ENCODE data around the gene CPA3. TPM values are rescaled to one million over a fixed set of nuclear protein-coding genes. Genes with fewer than 3 reads are reported as not detected.
A peak's percentile ranks its signal among the peaks of the same experiment; 100 is the strongest.

The CPA3 gene
- total RNA-seq, result 3.3 TPM
- long read RNA-seq, result 0 reads

- ATAC-seq (no peak), DNase-seq (ENCODE audit: missing footprints) (no peak)
- intact Hi-C loops (cut with DNase I), result no loop called here
Measured at GRCh38 chr3:148865049-148865448, at the start of gene CPA3. Gene CPA3, plus strand, starts transcription at chr3:148865296. Its CDS starts 12 bp downstream, at chr3:148865308.

GRCh38 chr3:148815316-148816110 is 49.6 kb upstream of the CPA3 start:
- intact Hi-C loops (cut with DNase I), result no loop called here
- DNase-seq (ENCODE audit: missing footprints) (no peak), ATAC-seq (no peak)

GRCh38 chr3:148816427-148816826 is 48.7 kb upstream of the CPA3 start:
- DNase-seq (ENCODE audit: missing footprints) (no peak), ATAC-seq (no peak)
- intact Hi-C loops (cut with DNase I), result no loop called here

- no peak for DNase-seq (ENCODE audit: missing footprints)
- no peak for ATAC-seq
- intact Hi-C loops (cut with DNase I), result no loop called here
Measured at GRCh38 chr3:148816981-148817525, 48.0 kb upstream of the CPA3 start.

GRCh38 chr3:148820361-148821245 is 44.5 kb upstream of the CPA3 start:
- ATAC-seq, result no peak
- DNase-seq (ENCODE audit: missing footprints), result no peak
- intact Hi-C loops (cut with DNase I), result no loop called here

GRCh38 chr3:148823026-148823425 is 42.1 kb upstream of the CPA3 start:
- DNase-seq (ENCODE audit: missing footprints) (no peak), ATAC-seq (no peak)
- intact Hi-C loops (cut with DNase I), result no loop called here

GRCh38 chr3:148825476-148825875 is 39.6 kb upstream of the CPA3 start:
- intact Hi-C loops (cut with DNase I), result no loop called here
- ATAC-seq, result no peak
- no peak for DNase-seq (ENCODE audit: missing footprints)

- intact Hi-C loops (cut with DNase I), result no loop called here
- ATAC-seq (no peak), DNase-seq (ENCODE audit: missing footprints) (no peak)
Measured at GRCh38 chr3:148827585-148827984, 37.5 kb upstream of the CPA3 start, which contains the start of gene CPB1. Gene CPB1, plus strand, starts transcription at chr3:148827811. Its CDS starts 13 bp downstream, at chr3:148827824.

- intact Hi-C loops (cut with DNase I), result no loop called here
- DNase-seq (ENCODE audit: missing footprints) (no peak), ATAC-seq (no peak)
Measured at GRCh38 chr3:148828136-148828690, 36.9 kb upstream of the CPA3 start.

- intact Hi-C loops (cut with DNase I), result no loop called here
- DNase-seq (ENCODE audit: missing footprints) (no peak), ATAC-seq (no peak)
Measured at GRCh38 chr3:148829926-148830325, 35.2 kb upstream of the CPA3 start.

- intact Hi-C loops (cut with DNase I), result no loop called here
- ATAC-seq, result no peak
Measured at GRCh38 chr3:148833223-148833622, 31.9 kb upstream of the CPA3 start.

GRCh38 chr3:148839805-148840204 is 25.3 kb upstream of the CPA3 start:
- ATAC-seq, result no peak
- DNase-seq (ENCODE audit: missing footprints), result no peak
- intact Hi-C loops (cut with DNase I), result no loop called here

More at GRCh38 chr3:148833223-148833622, 31.9 kb upstream of the CPA3 start:
- no peak for DNase-seq (ENCODE audit: missing footprints)

- intact Hi-C loops (cut with DNase I), result no loop called here
- ATAC-seq, result no peak
- DNase-seq (ENCODE audit: missing footprints), result no peak
Measured at GRCh38 chr3:148840451-148840850, 24.6 kb upstream of the CPA3 start.

GRCh38 chr3:148845756-148846395 is 19.2 kb upstream of the CPA3 start:
- ATAC-seq (no peak), DNase-seq (ENCODE audit: missing footprints) (no peak)

GRCh38 chr3:148847351-148847750 is 17.7 kb upstream of the CPA3 start:
- ATAC-seq (peak; percentile 70), DNase-seq (ENCODE audit: missing footprints) (no peak)
- intact Hi-C loops (cut with DNase I), result no loop called here

More at GRCh38 chr3:148845756-148846395, 19.2 kb upstream of the CPA3 start:
- intact Hi-C loops (cut with DNase I), result no loop called here

GRCh38 chr3:148848410-148848809 is 16.7 kb upstream of the CPA3 start:
- ATAC-seq (no peak), DNase-seq (ENCODE audit: missing footprints) (no peak)
- intact Hi-C loops (cut with DNase I), result no loop called here

GRCh38 chr3:148852271-148852992 is 12.7 kb upstream of the CPA3 start:
- DNase-seq (ENCODE audit: missing footprints), result no peak
- intact Hi-C loops (cut with DNase I), result no loop called here
- ATAC-seq, result peak; percentile 48

GRCh38 chr3:148853076-148853475 is 12.0 kb upstream of the CPA3 start:
- no peak for DNase-seq (ENCODE audit: missing footprints)
- intact Hi-C loops (cut with DNase I), result no loop called here

More at GRCh38 chr3:148853076-148853475, 12.0 kb upstream of the CPA3 start:
- ATAC-seq, result no peak
